GM21529 (cell line): ENCODE data around the gene UFSP1.

Source experiments
- ATAC-seq: cut with Tn5 transposase; IDR thresholded peaks from one replicate; pipeline ENCODE4 v1.9.1; 2021; ENCODE audit not compliant: unreplicated experiment

The UFSP1 gene

DNA sequence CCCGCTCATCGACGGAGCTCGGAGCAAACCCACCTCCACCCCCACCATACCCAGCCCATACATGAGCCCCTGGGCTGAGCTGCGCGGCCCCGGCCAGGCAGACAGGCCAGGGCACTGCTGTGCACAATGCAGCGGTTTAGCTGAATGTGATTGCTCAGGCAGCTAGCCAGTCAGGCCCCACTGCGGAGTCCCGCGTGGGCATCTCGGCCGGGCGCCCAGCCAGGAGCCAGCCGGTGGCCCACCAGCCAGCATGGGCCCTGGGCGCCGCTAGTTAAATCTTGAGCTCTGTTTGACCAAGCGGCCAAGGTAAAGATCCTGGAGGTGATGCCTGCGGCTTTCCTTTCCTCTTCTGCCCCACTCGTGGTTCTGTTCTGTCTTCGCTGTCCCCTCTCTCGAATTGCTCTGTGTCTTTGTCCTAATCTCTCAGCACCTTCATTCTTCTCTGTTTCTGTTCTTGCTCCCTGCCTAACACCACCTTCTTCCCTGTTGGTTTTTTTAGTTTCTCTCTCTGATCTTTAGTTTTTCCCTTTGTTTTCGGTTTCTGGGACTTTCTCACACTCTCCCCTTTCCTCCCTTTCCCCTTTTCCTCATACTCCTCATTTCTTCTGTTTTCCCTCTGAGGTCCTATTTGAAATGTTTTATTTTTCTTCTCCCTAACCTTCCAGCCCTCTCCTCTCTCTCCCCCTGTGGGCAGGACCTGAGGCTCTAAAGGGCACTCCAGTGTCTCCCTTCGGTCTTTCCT is 6.6 kb downstream of the UFSP1 start:
- ATAC-seq: no peak

DNA sequence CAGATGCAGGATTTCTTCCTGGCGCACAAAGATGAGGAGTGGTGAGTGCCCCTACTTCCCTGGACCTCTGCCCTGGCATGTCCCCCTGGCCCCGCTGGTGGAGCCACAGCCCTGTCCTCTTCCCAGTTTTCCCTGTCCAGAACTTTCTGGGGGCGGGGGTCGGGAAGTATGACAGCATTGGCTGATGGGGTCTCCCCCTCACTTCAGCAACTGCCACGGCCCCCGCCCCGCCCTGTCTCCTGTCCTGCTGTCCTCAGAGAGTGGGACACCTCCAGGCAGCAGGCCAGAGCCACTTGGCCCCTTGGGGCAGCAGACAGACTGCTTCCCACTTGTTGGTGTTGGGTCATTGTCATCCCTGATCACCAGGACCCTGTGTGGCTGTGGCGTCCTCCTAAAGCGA is 7.3 kb downstream of the UFSP1 start:
- ATAC-seq: no peak

DNA sequence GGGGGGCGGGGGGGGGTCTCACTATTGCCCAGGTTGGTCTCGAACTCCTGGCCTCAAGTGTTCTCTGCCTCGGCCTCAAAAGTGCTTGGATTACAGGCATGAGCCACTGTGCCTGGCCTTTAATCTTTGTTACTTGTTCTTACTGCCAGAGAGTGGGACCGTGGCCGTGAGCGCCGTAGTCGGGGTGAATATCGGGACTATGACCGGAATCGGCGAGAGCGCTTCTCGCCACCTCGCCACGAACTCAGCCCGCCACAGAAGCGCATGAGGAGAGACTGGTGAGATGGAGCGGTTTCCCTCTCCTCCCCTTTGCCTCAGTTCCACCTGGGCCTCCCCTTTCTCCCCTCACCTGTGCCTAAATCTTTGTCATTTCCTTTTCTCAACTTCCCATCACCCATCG is 8.4 kb downstream of the UFSP1 start:
- ATAC-seq: no peak

DNA sequence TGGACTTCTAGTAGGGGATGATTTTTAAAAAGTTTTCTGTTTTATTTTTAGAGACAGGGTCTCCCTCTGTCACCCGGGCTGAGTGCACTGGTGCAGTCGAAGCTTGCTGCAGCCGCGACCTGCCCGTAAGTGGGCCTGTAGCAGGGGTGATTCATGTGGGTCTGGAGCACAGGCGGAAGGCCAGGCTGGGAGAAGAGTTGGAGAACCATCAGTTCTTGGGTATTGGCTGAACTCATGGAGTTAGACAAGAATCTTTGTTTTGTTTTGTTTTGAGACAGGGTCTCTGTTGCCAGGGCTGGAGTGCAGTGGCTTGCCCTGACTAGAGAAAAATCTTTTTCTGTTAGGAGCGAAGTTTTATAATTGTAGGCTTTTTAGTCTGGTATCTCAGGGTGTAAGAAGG is 8.9 kb downstream of the UFSP1 start:
- no peak for ATAC-seq

DNA sequence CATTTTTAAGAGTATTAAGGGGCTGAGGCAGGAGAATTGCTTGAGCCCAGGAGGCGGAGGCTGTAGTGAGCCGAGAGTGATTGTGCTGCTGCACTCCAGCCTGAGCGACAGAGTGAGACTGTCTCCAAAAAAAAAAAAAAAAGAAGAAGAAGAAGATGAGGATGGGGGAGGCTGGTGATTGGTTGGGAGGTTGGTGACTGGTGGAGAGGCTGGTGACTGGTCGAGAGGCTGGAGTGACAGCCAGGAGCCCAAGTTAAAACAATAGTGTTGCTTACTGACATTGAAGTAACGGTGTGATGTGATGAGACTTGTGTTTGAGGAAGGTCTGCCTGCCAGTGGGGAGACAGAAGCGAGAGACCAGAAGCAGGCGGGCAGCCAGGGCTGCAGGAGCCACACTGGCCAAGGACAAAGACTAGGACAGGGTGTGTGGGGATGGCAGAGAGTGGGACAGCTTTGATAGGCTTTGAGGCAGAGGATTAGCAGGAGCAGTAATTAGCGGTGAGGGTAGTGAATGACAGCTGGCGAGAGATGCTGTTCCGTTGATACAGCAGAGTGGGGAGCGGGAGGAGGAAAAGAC is 9.7 kb downstream of the UFSP1 start:
- no peak for ATAC-seq

DNA sequence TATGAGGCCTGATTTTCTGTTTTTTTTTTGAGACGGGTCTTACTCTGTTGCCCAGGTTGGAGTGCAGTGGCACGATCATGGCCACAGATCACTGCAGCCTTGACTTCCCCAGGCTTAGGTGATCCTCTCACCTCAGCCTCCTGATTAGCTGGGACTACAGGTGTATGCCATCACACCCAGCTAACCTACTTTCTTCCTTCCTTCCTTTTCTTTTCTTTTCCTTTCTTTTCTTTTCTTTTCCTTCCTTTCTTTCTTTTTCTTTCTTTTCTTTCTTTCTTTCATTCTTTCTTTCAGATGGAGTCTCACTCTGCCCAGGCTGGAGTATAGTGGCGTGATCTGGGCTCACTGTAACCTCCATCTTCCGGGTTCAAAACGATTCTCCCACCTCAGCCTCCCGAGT is 10.8 kb downstream of the UFSP1 start:
- ATAC-seq: no peak

DNA sequence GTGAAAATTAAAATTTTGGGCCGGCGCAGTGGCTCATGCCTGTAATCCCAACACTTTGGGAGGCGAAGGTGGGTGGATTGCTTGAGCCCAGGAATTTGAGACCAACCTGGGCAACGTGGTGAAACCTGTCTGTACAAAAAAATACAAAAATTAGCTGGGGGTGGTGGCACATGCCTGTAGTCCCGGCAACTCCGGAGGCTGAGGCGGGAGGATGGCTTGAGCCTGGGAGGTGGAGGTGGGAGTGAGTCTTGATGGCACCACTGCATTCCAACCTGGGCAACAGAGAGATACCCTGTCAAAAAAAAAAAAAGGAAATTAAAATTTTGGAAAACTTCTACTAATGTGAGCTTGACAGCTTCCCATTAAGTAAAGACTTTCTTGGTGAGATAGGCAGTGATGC is 11.5 kb downstream of the UFSP1 start:
- no peak for ATAC-seq

DNA sequence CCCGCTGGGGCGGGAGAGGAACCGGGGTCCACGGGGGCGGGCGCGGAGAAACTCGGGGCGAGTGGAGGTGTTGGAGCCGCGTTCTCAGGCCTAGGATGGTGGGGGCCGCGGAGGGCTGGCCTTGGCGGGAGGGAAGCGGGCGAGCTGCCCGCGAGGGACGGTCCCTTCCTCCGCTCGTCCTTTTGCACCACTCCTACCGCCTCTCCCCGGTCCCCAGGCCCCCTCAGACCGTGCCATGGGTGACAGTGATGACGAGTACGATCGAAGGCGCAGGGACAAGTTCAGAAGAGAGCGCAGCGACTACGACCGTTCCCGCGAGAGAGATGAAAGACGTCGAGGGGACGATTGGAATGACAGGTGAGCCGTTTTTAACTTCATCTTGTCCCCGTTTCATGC is 14.2 kb downstream of the UFSP1 start:
- ATAC-seq: peak; percentile 36

DNA sequence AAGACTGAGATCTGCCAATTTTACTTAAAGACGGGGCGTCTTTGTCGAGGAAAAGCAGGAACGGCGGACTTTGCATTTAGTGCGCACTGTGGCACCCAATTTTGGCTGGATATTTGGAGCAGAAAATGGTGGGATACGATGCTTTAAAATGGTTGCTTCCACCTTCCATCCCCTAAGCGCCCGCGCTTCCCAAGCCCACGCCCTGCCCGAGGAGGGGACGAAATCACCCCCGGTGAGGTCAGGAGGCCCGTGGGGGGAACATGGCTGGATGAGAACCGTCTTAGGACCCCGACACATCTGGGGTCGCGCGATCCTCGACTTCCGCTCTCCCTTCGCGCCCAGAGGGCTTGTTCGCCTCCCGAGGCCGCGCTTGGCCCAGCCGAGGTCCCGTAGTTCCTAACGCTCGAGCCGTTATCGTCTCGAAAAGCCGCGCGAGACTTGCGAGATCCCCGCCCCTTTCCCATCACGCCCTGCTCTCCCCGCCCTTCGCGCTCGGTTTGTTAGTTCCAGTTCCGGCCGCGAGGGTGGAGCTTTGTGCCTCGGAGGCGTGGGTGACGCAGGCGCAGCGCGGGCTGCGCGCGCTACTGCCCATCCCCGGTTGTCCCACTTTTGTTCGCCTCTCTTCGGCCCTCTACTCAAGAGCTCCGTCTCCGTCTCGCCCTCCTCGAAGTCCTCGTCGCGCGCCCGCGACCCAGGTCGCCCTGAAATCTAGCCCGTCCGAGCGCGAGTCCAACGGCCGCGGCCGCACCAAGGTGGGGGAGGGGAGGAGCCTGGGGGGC is 14.7 kb downstream of the UFSP1 start, which contains the start of gene SRRT:
TSS of gene SRRT (plus strand) at position 527 of the 779 bp plus-strand sequence. CDS start 488 bp downstream, outside the sequence.
- peak; percentile 85 for ATAC-seq

DNA sequence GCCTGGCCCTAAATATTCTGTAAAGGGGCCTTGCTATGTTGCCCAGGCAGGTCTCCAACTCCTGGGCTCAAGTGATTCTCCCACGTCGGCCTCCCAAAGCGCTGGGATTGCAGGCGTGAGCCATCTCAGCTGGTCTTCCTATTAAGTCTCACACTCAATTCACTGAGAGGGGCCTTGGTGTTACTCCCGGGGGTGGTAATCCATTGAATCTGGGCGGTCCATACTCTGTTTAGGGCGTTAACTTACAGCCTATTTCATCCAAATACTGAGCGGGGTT is 15.3 kb downstream of the UFSP1 start:
- ATAC-seq: no peak

DNA sequence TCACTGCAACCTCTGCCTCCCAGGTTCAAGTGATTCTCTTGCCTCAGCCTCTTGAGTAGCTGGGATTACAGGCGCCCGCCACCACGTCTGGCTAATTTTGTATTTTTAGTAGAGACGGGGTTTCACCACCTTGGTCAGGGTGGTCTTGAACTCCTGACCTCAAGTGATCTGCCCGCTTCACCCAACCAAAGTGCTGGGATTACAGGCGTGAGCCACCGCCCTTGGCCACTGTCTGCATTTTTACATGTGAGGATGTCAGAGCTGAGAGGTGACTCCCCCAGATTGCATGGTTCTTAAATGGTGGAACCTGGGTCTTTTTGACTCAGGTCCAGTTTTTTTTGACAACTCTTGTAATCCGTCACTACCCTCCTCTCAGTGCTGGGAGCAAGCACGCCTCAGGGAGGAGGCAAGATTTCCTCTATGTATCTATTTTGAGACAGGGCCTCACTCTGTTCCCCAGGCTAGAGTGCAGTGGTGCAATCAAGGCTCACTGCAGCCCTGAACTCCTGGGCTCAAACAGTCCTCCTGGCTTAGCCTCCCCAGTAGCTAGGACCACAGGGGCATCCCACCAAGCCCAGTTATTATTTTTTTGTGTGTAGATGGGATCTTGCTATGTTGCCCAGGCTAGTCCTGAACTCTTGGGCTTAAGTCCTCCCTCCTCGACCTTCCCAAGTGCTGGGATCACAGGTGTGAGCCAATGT is 15.8 kb downstream of the UFSP1 start:
- ATAC-seq: no peak

DNA sequence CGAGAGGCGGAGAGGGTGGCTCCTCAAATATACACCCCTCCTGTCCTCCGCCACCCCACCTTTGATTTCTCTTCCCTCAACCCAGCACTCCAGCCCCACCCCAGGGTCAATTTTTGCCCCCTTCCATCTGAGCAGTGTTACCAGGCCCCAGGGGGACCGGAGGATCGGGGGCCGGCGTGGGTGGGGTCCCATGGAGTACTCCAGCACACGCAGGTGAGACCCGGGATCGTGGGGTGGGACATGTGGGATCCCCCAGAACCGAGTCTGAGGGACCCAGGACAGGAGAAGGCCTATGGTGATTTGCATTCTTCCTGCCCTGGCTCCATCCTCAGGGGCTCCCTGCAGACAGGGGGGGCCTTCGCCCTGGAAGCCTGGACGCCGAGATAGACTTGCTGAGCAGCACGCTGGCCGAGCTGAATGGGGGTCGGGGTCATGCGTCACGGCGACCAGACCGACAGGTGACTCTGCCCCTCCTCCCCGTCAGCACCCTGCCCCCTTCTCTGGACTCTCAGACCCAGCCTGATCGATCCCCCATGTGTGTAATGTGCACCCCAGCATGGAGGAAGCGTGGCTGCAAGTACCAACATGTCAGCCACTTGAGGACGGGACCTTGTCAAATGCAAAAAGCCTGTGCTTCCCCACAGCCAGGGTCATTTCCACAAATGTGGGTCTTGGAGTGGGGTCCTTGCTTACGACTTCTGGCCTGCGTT is 21.6 kb downstream of the UFSP1 start:
- ATAC-seq: no peak

DNA sequence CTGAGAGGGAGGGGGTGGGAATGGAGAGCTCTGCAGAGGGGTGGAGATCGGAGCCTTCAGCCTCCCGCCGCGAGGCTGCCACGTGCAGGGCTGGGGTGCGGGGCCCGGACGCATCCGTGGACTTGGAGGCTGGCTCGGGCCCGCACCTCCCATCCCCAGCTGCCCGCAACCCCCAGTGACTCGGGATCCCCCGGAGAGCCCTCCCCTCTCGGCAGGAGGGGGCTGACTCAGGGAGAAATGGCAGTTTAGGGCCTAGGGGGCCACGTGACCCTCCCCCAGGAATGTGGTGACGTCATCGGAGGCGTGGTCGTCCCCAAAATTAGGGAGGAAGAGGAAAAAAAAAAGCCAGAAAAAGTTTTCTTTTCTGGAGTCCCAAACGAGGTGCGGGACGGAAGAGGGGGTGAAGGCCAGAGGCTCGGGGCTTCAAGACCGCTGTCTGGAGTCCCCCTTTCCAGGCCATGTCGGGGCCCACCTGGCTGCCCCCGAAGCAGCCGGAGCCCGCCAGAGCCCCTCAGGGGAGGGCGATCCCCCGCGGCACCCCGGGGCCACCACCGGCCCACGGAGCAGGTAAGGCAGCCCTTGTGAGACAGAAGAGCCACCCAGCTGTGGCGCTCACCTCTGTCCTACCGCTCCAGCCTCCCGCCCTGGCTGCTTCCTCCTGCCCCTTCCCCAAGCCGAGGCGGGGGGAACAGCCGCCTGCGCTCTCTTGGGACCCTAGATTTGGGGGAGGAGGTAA is 22.3 kb downstream of the UFSP1 start, which contains the start of gene TRIP6:
TSS of gene TRIP6 (plus strand) at position 348 of the 736 bp plus-strand sequence. CDS start at position 459, 111 bp downstream.
- ATAC-seq: peak; percentile 49

DNA sequence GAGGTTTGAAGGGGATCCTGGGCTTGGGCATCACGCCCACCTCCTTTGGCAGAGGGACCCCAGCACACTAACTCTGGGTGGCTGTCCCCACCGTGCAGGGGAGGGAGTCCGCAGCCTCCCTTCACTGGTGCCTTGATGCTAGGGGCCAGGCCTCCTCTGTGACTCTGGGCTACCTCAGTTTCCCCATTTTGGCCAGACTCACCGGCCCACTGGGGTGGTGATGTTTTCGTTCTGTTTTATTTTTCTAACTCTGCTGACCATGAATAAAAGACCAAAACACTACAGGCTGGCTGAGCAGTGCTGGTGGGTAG is 22.8 kb downstream of the UFSP1 start:
- ATAC-seq: no peak

DNA sequence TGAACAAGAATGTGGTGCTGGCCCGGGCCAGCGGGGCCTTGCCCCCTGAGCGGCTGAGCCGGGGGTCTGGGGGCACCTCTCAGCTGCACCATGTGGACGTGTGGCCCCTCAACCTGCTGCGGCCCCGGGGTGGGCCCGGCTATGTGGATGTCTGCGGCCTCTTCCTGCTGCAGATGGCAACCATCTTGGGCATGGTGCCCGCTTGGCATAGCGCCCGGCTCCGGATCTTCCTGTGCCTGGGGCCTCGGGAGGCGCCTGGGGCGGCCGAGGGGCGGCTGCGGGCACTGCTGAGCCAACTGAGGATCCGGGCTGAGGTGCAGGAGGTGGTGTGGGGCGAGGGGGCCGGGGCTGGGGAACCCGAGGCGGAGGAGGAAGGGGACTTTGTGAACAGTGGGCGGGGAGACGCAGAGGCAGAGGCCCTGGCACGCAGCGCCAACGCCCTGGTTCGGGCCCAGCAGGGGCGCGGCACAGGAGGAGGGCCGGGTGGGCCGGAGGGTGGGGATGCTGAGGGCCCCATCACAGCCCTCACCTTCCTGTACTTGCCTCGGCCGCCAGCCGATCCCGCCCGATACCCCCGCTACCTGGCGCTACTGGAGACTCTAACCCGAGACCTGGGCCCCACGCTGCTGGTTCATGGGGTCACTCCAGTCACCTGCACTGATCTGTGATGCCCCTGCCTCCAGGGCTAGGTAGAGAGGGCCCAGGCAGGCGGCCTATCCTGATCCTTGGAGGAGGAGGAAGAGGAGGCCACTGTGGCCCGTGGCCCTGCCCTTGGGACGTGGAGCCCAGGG is 23.4 kb downstream of the UFSP1 start:
- no peak for ATAC-seq

DNA sequence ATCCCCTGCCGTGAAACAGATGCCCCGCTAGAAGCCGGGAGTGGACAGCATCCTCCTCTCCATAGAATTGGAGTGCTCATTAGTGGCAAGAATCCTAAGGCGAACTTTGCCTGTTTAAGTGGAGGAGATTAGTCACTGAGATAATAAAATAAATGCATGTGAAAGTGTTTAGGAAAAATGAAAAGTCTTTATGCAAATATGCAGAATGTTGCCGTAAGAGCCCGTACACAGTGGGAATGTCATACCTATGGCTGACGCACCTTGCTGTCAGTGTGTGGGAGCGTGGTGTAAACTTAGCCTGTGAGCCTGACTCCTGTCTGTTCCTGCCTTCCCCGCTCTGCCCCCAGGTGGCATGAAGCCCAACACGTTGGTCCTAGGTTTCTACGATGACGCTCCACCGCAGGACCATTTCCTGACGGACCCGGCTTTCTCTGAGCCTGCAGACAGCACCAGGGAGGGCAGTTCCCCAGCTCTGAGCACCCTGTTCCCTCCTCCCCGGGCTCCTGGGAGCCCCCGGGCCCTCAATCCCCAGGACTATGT is 24.1 kb downstream of the UFSP1 start:
- no peak for ATAC-seq

DNA sequence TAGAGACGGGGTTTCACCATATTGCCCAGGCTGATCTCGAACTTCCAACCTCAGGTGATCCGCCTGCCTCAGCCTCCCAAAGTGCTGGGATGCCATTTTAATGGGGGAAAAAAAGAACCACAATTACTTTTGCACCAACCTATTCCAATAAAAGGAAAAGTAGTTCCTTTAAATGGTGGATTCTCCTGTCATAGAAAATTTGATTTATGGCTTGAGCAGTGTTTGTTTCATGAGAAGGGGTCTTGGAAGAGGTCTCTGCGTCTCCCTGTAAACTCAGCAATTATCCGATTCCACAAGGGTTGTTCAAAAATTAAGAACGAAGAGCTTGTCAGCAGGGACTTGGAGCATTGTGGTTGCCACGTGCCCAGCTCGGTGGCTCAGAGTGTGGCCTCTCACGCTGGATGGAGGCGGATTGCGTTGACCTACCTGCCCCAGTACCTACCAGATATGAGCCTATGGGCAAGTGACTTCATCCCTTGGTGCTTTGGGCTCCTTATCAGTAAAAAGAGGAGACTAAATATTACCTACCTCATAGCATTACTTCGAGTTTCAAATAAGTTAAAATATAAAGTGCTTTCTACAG is 25.2 kb downstream of the UFSP1 start:
- ATAC-seq: no peak

DNA sequence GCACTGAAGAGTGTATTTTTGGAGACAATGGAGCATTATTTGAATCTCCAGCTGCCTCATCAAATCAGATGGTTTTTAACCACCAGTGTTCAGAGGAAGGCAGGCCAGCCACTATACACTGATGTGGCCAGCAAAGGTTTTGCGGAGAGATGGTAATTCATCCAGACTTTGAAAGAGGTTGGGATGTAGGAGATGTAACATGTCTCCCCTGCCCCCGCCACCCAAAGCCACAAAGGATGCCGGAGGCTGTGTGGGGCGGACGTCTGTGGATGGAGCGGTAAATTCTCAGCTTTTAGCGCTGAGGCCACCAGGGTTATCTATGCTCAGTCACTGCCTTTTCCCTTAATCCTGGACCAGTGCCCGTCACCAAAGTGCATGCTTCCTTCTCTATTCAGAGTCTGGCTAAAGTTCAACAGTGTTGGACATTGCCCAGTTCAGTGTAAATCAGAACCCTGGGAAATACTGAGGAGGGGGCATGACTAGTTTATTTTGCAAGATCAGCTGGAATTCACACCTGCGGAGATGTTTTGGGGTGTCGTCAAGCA is 26.0 kb downstream of the UFSP1 start:
- ATAC-seq: no peak

DNA sequence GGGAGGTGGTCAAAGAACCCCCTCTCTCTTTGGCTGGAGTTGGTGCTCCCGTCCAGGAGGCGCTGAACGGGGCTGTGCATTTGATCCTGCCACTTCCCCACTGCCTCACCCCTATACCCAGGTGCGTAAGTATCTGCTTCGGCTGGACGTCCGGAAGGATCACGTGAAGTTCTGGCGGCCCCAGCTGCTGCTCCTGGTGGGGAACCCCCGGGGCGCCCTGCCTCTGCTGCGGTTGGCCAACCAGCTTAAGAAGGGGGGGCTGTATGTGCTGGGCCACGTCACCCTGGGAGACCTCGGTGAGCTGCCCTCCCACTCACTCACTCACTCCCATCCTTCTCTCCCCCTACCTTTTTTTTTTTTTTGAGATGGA is 27.9 kb downstream of the UFSP1 start:
- ATAC-seq: no peak
